ENCODE data around the gene MORN1.

Gene MORN1

DNA sequence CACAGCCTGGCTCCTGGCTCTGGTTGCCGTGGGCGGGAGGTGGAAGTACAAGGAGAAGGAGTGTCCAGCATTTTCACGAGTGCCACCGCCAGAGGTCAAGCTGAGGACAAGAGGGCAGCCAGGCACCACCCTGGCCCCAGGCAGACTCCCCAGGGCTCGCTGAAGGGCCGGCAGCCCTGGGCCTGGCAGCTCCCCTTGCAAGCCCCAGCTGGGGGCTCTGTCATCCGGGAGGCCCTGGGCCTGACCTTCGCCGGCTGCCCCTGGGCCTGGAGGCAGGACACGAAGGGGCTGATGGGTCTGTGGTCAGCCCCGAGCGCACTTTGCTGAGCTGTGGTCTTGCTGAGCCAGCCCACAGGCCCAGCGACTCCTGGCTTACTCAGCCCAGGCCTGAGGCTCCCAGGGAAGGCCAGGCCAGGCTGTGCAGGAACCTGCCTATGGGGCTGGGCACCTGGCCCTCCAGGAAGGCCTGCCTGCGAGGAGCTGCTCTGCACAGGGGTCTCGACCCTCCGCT is 74.8 kb downstream of the MORN1 start:
- DNase-seq, result no peak

DNA sequence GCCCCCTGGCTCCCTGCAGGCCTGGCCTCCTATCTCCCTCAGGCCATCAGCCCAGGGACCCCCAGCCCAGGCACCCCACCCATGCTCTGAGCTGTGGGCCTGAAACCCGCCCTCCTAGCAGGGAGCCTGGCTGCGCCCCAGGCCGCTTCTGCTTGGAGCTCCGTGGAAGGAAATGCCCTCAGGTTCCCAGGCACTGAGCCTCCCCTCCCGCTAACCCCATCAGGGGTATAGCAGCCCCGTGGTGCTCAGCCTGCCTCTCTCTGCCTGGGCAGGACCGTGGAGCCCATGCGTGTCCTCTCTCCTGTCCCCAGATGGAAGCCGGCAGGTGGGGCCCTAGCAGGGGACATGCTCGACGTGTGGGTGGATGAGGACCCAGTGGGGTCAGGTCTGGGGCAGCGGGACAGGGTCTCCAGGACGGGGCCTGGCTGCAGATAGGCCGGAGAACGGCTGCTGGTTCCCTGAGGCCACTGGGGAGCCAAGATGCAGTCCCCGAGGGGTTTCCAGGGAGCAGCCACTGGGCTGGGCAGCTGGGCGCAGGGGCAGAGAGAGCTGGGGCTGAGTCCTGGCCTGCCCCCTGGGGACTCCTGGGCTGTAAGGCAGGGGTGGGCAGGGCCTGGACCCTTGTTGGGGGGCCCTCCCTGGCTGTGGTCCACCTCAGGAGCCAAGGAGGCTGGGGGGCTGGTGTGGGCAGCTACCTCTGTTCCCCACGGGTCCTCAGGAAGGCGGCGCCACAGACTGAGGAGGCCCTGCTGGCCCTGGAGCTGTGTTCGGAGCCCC is 75.5 kb downstream of the MORN1 start:
- no peak for DNase-seq

- peak; percentile 91 for DNase-seq
These were observed 76.3 kb downstream of the MORN1 start for GRCh38 chr1:2314803-2315673.

GRCh38 chr1:2314273-2314802 is 77.0 kb downstream of the MORN1 start:
- DNase-seq, result no peak

DNA sequence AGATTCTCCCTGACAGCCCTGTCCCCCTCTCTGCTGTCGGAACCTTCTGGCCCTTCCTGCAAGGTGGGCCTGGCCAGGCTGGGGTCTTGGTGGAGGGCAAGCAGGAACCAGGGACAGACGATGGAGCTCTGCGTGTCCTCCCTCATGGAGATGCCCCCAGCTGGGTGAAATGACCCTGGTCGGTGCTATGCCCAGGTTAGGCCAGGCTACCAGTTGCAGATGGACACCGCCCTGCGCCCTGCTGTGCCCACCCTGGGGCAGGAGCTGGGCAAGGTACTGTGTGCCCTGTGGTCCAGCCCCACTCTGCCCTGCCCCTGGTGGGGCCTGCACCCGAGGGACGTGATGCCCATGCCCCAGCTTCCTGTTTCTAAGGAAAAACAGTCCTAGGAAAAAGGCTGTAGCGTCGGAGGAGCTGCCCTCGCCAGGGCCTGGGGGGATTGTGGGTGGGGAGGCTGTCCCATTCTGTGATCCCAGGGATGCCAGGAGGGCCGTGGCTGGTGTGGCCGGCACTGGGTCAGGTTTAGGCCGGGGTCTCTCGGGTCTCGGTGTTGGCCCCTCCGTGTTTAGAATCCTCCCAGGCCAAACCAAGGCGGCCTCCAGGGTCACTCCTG is 77.6 kb downstream of the MORN1 start:
- DNase-seq, result no peak

DNA sequence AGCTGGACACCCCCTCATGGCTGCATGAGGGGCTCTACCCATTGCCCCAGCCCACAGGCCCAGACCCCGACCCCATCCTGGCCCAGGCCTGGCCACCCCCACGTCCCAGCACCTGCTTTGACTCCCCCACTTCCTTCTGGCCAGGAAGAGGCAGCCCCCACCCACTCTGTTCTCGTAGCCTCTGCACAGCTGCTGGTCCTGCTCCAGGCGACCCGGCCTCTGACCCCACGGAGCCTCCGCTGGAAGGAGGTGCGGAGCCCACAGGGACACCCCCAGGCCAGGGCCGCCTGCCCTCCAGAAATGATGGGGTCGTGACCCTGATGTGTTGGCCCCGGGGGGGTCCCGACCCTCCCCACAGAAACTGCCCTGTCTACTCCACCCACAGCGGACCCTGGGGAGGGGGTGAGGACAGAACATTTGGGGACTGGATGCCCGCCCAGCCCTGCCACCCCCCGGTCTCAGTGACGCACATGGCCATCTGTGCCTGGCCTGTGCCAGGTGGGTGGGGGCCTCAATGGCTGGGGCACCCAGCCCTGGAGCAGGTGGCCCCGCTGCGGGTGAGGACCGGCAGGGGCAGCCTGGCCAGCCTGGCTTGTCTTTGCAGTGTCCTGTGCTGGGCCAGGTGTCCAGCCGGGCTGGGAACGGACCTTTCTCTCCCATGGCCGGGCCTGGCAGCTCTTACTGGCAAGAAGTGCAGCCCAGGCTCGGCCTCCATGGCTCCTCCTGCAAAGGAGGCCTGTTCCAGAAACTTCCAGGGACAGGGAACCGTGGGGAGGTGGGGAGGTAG is 78.6 kb downstream of the MORN1 start:
- no peak for DNase-seq

- no peak for DNase-seq
These were observed 79.2 kb downstream of the MORN1 start for GRCh38 chr1:2312160-2312514.

- peak; percentile 78 for DNase-seq
These were observed 79.9 kb downstream of the MORN1 start for GRCh38 chr1:2311184-2312032.

DNA sequence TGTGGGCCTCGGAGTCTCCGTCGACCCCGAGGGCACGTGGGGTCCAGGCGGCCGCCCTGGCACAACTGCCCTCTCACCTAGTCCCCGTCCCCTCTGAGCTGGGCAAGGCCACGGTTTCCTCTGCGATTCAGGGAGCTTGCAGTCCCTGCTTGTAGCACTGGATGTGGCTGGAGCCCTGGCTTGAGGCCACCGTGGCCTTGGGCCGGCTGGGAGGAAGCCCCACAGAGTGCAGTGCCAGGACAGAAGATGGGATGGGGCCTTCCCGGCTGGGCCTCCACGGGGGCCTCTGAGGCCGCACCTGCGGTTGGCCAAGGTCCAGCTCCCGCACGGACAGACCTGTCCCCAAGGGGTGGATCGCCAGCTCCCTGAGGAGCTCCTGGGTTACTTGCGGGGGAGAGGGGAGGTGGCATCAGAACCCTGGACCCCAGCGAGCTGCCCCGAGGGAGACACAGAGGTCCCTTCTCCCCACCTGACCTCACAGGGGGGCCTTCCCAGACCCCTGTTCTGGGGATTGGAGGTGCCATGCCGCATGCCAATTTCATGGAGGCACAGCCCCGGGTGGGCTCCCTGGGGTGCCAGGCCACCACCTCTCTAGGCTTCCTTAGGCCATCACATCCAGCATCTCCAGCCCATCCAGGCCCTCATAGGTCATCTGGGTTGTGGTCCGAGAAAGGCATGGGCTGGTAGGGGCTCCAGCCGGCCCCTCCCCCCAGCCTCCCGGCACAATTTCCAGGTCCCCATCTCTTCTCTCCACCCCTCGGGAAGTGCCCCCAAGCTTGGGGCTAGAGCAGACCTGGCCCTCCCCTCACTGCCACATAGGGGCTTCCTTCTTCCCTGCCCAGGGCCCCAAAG is 80.8 kb downstream of the MORN1 start:
- no peak for DNase-seq

GRCh38 chr1:2308844-2309243 is 82.5 kb downstream of the MORN1 start:
- no peak for DNase-seq

DNA sequence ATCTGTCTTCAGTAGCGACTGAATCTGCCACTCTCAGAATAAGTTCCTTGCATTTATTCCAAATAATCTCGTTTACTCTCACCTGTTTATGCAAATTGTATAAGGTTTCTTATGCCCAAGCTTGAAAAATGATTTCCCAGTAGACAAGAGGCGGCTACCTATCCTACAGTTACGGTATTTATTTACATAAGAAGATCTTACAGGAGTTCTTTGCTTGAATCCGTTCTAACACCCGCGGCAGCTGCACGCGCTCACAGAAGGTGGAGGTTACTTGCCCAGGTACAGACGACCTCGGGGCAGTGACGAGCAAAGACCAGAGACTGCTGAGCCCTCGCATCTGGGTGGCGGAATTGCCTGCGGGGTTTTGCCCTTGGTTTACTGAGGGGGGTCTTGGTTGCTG is 83.4 kb downstream of the MORN1 start:
- DNase-seq, result no peak

- no peak for DNase-seq
These were observed 84.2 kb downstream of the MORN1 start for GRCh38 chr1:2307064-2307605.

DNA sequence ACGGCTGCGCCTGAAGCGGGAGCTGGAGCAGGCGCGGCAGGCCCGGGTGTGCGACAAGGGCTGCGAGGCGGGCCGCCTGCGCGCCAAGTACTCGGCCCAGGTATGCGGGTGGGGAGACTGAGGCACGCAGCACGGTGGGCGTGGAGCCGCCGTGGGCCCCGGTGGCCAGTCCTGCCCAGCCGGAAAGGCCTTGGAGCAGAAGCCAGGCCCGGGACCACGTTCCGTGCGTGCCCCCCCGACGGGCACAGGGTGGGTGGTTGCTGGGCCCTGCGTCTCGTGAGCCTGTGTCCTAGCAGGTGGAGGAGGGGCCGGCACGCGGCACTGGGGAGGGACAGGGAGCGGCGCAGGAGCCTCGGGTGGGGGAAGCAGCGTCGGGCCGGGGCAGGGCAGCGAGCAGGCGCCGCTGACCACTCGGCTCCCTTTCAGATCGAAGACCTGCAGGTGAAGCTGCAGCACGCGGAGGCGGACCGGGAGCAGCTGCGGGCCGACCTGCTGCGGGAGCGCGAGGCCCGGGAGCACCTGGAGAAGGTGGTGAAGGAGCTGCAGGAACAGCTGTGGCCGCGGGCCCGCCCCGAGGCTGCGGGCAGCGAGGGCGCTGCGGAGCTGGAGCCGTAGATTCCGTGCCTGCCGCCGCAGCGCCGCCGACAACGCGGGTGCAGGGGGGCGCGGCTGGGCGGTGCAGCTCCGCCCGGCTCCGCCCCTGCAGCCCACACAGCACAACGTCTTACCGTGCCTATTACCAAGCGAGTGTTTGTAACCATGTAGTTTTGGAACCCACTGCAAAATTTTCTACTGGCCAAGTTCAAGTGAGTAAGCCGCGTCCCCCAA is 85.0 kb downstream of the MORN1 start:
- no peak for DNase-seq

DNA sequence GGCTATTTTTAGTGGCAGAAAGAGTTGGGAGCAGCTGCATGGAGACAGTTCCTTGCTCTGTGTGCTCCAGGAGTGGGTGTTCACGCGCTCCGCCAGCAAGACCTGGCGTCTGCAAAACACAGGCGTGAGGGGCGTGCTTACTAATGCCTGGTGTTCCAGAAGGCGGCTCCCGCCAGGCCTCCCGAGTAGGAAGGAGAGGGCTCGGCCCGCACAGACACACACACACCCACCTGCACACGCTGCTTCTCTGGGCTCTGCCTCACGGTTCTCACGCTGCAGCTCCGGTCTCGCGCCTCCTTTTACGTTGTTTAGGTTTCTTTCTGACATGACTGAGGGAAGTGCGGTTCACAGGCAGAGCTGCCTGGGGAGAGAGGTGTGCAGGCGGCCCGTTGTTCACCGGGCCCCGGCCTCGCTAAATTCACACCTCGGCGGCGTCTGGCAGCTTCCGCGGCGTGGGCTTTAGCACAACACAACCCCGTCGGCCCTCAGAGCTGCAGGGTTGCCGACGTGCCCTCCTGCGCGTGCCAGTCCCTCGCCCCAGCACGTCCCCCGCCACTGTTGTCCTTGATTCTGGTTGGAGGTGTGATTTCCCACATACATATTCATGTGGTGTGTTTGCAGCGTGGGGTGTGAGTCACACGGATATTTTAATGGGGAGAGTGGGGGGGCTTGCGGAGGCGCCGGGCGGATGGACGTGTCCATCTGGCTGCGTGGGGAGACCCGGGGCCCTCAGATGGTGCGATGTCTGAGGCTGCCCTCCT is 86.3 kb downstream of the MORN1 start:
- no peak for DNase-seq

DNA sequence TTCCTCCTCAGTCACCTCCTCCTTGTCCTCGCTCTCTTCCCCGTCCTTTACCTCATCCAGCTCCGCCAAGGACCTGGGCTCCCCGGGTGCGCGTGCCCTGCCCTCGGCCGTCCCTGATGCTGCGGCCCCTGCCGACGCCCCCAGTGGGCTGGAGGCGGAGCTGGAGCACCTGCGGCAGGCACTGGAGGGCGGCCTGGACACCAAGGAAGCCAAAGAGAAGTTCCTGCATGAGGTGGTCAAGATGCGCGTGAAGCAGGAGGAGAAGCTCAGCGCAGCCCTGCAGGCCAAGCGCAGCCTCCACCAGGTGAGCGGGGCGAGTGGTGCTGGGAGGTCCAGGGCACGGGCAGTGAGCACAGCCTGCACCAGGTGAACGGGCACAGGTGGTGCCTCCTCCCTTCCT is 87.1 kb downstream of the MORN1 start:
- no peak for DNase-seq

DNA sequence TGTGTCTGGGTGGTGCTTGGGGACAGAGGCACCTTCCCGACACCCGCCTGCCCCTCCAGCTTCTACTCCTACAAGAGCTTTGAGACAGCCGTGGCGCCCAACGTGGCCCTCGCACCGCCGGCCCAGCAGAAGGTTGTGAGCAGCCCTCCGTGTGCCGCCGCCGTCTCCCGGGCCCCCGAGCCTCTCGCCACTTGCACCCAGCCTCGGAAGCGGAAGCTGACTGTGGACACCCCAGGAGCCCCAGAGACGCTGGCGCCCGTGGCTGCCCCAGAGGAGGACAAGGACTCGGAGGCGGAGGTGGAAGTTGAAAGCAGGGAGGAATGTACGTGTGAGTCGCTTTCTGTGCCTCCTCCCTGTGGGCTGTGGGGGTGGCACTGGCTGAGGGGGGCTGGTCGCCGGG is 87.6 kb downstream of the MORN1 start:
- no peak for DNase-seq

- no peak for DNase-seq
These were observed 88.2 kb downstream of the MORN1 start for GRCh38 chr1:2303016-2303775.

All from activated CD8-positive, alpha-beta memory T cell treated with anti-CD3 and anti-CD28 coated beads, Interleukin-2, amount 50 U/mL, for 48 hours (primary cell).